ENCODE results near the gene NXPH4. TPM values are rescaled to one million over a fixed set of nuclear protein-coding genes. Genes with fewer than 3 reads are reported as not detected.

The NXPH4 gene
- total and polyA plus RNA-seq, 12 donors: 0.06 to 3.7 (median 0.46) TPM; not detected in 3

DNA sequence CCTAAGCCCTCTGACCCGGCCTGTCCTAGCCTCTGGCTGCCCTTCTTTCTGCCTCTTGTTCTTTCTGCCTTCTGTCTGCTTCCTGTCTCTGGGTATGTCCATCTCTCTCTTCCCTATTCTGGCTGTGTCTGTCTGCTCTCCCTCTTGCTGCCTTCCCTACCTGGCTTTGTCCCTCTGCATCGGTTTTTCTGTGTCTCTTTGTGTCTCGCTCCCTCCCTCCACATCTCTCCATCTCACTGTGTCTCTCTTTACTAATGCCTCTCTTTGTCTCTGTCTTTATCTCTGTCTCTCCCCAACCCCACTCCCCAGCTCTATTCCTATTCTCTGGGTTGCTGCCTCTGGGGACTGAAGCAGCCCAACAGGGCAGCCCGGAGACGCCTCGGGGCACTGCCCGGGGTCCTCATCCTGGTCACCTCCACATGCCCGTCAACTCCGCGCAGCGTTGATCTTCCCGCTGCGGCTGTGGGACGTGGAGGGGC is 23.0 kb downstream of the NXPH4 start:
- H3K27ac ChIP-seq: no peak overlapping the region
- H3K27me3 ChIP-seq: peaks cover 43% of the 10 kb centered on the region
- H3K4me1 ChIP-seq (replicated peaks in 1 of 2): peaks cover 30 to 51% of the 10 kb centered on the region in 2 donors
- intact Hi-C loops (cut with DNase I): loop anchor here in 1 of 2 donors (5.0 kb wide), 1 partner anchor 32 kb away; no protein-coding TSS in a partner anchor
- no peak for DNase-seq
- no peaks in the 10 kb centered on the region for H3K9me3 ChIP-seq (replicated peaks in 1 of 3)
- peak overlapping the region in 1 of 4 donors; percentile 60 for H3K4me3 ChIP-seq
- whole genome bisulfite sequencing, 4 donors: 2 to 5% (median 4%) methylated on average over 12 to 14 of the region's 14 CpGs
- TF ChIP-seq POLR2A (IDR thresholded peaks at IDR 0.05) (no peak), CTCF (IDR thresholded peaks at IDR 0.05) (no peak)
- no peaks in the 10 kb centered on the region for H3K36me3 ChIP-seq (replicated peaks in 1 of 2)

DNA sequence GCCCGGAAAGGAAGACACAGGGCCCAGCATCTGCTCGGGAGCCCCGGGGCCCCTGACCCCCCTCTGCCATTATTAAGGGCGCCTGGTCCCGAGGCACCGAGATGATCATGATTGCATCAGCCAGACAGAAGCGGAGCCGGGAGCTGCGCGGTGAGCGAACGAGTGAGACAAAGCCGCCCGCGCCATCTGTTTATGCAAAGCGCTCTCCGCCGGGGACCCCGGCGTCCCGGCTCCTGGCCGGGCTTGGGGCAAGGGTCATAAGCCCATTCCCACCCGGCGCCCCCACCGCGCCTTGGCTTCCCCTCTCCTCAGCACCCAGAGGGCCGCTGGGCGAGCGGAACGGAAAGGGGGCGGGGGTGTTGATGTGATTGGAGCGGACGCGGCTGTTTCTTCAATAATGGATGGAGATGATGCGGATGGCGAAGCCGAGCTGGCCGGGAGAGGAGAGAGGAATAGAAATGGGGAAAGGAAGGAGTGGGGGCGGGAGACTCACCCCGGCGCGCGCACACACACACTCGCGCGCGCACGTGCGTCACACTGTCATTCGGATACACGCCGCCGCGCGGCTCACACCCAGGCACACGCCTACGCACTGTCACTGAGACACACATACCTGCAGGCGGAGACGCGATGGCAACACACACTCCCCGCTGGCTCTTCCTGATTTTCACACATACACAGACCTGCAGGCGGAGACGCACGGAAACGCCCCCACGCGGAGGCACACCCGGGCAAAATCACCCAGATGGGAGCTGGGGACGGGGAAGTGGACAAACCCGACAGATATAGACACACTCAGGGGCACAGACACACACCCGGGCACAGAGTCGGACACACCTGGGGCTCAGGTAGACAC is 23.7 kb downstream of the NXPH4 start:
- peak in 2 of 7 donors; percentile 45 to 85 for DNase-seq
- intact Hi-C loops (cut with DNase I): loop anchor here in 1 of 2 donors (5.0 kb wide), 1 partner anchor 33 kb away; no protein-coding TSS in a partner anchor
- peaks cover 30 to 51% of the 10 kb centered on the region in 2 donors for H3K4me1 ChIP-seq (replicated peaks in 1 of 2)
- peaks cover 43% of the 10 kb centered on the region for H3K27me3 ChIP-seq
- H3K9me3 ChIP-seq (replicated peaks in 1 of 3): no peaks in the 10 kb centered on the region
- no peaks in the 10 kb centered on the region for H3K36me3 ChIP-seq (replicated peaks in 1 of 2)
- 1% methylated on average over 17 to 72 of the region's 72 CpGs for WGBS, 4 donors
- H3K4me3 ChIP-seq: peak overlapping the region in 1 of 4 donors; percentile 60
- no peak overlapping the region for H3K27ac ChIP-seq
- TF ChIP-seq POLR2A (IDR thresholded peaks at IDR 0.05) (no peak), CTCF (IDR thresholded peaks at IDR 0.05) (no peak)

- H3K9me3 ChIP-seq (replicated peaks in 1 of 3): no peaks in the 10 kb centered on the region
- H3K27me3 ChIP-seq: peaks cover 43% of the 10 kb centered on the region
- no peak for DNase-seq
- no peaks in the 10 kb centered on the region for H3K36me3 ChIP-seq (replicated peaks in 1 of 2)
- 11 to 21% (median 17%) methylated on average over 7 to 19 of the region's 19 CpGs for WGBS, 4 donors
- intact Hi-C loops (cut with DNase I): loop anchor here in 1 of 2 donors (5.0 kb wide), 1 partner anchor 34 kb away; no protein-coding TSS in a partner anchor
- peaks cover 30 to 51% of the 10 kb centered on the region in 2 donors for H3K4me1 ChIP-seq (replicated peaks in 1 of 2)
- H3K4me3 ChIP-seq: peak overlapping the region in 1 of 4 donors; percentile 60
- H3K27ac ChIP-seq: no peak overlapping the region
- TF ChIP-seq POLR2A (IDR thresholded peaks at IDR 0.05): no peak
- no peak for TF ChIP-seq CTCF (IDR thresholded peaks at IDR 0.05)
Observed at GRCh38 chr12:57240926-57241401, 24.4 kb downstream of the NXPH4 start.

All from adrenal gland (tissue), 12 donors.